GM21737 (cell line): ENCODE data around the gene TRIM66.

Experiments
- ATAC-seq: cut with Tn5 transposase; IDR thresholded peaks from one replicate; pipeline ENCODE4 v1.9.1; 2021; ENCODE audit warnings: mild to moderate bottlenecking, moderate library complexity; ENCODE audit not compliant: unreplicated experiment

The TRIM66 gene

GRCh38 chr11:8714622-8715225, 32.3 kb upstream of the TRIM66 start:
- ATAC-seq: no peak

- no peak for ATAC-seq
Measured at GRCh38 chr11:8713760-8714454, 31.4 kb upstream of the TRIM66 start.

GRCh38 chr11:8712506-8712905, 30.0 kb upstream of the TRIM66 start:
- no peak for ATAC-seq

GRCh38 chr11:8711895-8712442, 29.5 kb upstream of the TRIM66 start:
- ATAC-seq: no peak

GRCh38 chr11:8709777-8710176, 27.3 kb upstream of the TRIM66 start:
- ATAC-seq: no peak

- no peak for ATAC-seq
Measured at GRCh38 chr11:8709002-8709672, 26.7 kb upstream of the TRIM66 start.

- no peak for ATAC-seq
Measured at GRCh38 chr11:8707541-8708191, 25.2 kb upstream of the TRIM66 start.

- no peak for ATAC-seq
Measured at GRCh38 chr11:8706673-8707432, 24.4 kb upstream of the TRIM66 start.

- no peak for ATAC-seq
Measured at GRCh38 chr11:8705146-8705545, 22.7 kb upstream of the TRIM66 start.

- ATAC-seq: no peak
Measured at GRCh38 chr11:8704136-8704535, 21.7 kb upstream of the TRIM66 start.

- no peak for ATAC-seq
Measured at GRCh38 chr11:8702598-8702915, 20.1 kb upstream of the TRIM66 start.

GRCh38 chr11:8701891-8702597, 19.6 kb upstream of the TRIM66 start:
- ATAC-seq: no peak

GRCh38 chr11:8699903-8700302, 17.4 kb upstream of the TRIM66 start:
- no peak for ATAC-seq

- no peak for ATAC-seq
Measured at GRCh38 chr11:8698917-8699441, 16.5 kb upstream of the TRIM66 start.

GRCh38 chr11:8698379-8698851, 15.9 kb upstream of the TRIM66 start:
- no peak for ATAC-seq

- no peak for ATAC-seq
Measured at GRCh38 chr11:8697054-8697453, 14.6 kb upstream of the TRIM66 start.

GRCh38 chr11:8694137-8694536, 11.7 kb upstream of the TRIM66 start:
- no peak for ATAC-seq

GRCh38 chr11:8693555-8693954, 11.1 kb upstream of the TRIM66 start:
- ATAC-seq: no peak

- ATAC-seq: no peak
Measured at GRCh38 chr11:8693010-8693551, 10.6 kb upstream of the TRIM66 start.

- no peak for ATAC-seq
Measured at GRCh38 chr11:8692417-8692816, 10.0 kb upstream of the TRIM66 start.
